Mesenchymal stem cell (in vitro differentiated cells and primary cell): ENCODE measurements around the gene ZNF567. TPM values are rescaled to one million over a fixed set of nuclear protein-coding genes. Genes with fewer than 3 reads are reported as not detected.

ENCODE experiments used
- DNase-seq: peaks from one replicate; pipeline ENCODE4 v3.0.0-alpha.2; 2013
- H2AFZ ChIP-seq: one replicate; pipeline ENCODE4 v1.6.1; 2013; ENCODE audit warnings: low read depth, mild to moderate bottlenecking, control low read depth, inconsistent platforms, low read length, moderate library complexity
- H2AK5ac ChIP-seq: 2 replicates; pipeline ENCODE4 v1.6.1; 2013; ENCODE audit warnings: low read length, moderate library complexity, mild to moderate bottlenecking, inconsistent platforms; ENCODE audit not compliant: severe bottlenecking
- H2BK120ac ChIP-seq: one replicate; pipeline ENCODE4 v1.6.1; 2013; ENCODE audit warnings: low read depth, mild to moderate bottlenecking, inconsistent platforms, low read length, moderate library complexity
- H2BK12ac ChIP-seq, 2 experiments: one replicate each; pipeline ENCODE4 v1.6.1; 2013; ENCODE audit warnings: inconsistent platforms in 2 of 2, low read length in 2 of 2, mild to moderate bottlenecking in 2 of 2, moderate library complexity in 2 of 2, control low read depth in 1 of 2
- H2BK15ac ChIP-seq: one replicate; pipeline ENCODE4 v1.6.1; 2013; ENCODE audit warnings: mild to moderate bottlenecking, low read depth, inconsistent platforms; ENCODE audit not compliant: poor library complexity, severe bottlenecking
- H2BK5ac ChIP-seq: 2 replicates; pipeline ENCODE4 v1.6.1; 2013; ENCODE audit warnings: low read depth, mild to moderate bottlenecking, low read length, control low read depth, inconsistent platforms; ENCODE audit not compliant: poor library complexity, severe bottlenecking
- H3K14ac ChIP-seq, 2 experiments: one replicate each; pipeline ENCODE4 v1.6.1; 2013; ENCODE audit warnings: inconsistent platforms in 2 of 2, low read length in 2 of 2, control low read depth in 1 of 2, mild to moderate bottlenecking in 1 of 2, moderate library complexity in 1 of 2
- H3K18ac ChIP-seq, 2 experiments: one replicate each; pipeline ENCODE4 v1.6.1; 2013; ENCODE audit warnings: inconsistent platforms in 2 of 2, low read length in 2 of 2, control low read depth in 1 of 2, low read depth in 1 of 2, mild to moderate bottlenecking in 1 of 2
- H3K23ac ChIP-seq, 2 experiments: one replicate each; pipeline ENCODE4 v1.6.1; 2013; ENCODE audit warnings: inconsistent platforms in 2 of 2, low read length in 2 of 2, mild to moderate bottlenecking in 2 of 2, moderate library complexity in 2 of 2, control low read depth in 1 of 2
- H3K27ac ChIP-seq: 2 replicates; pipeline ENCODE4 v1.5.1; 2013; ENCODE audit warnings: mild to moderate bottlenecking, moderate library complexity, low read length, control low read depth, inconsistent platforms; ENCODE audit not compliant: poor library complexity, severe bottlenecking
- H3K27me3 ChIP-seq, 2 experiments: 2 replicates each; pipeline versions ENCODE4 v1.6.1 to v1.7.0; 2013; ENCODE audit warnings: low read length in 2 of 2, mild to moderate bottlenecking in 2 of 2, moderate library complexity in 2 of 2, control low read depth in 1 of 2, inconsistent platforms in 1 of 2; ENCODE audit not compliant: control insufficient read depth in 1 of 2, insufficient read depth in 1 of 2
- H3K36me3 ChIP-seq, 2 experiments: 2 replicates each; pipeline versions ENCODE4 v1.6.1 to v1.7.0; 2013; ENCODE audit warnings: low read length in 2 of 2, control low read depth in 1 of 2, inconsistent platforms in 1 of 2, low read depth in 1 of 2, mild to moderate bottlenecking in 1 of 2; ENCODE audit not compliant: insufficient read depth in 2 of 2, control insufficient read depth in 1 of 2
- H3K4ac ChIP-seq, 2 experiments: one replicate each; pipeline ENCODE4 v1.6.1; 2013; ENCODE audit warnings: inconsistent platforms in 2 of 2, low read length in 2 of 2, mild to moderate bottlenecking in 2 of 2, moderate library complexity in 2 of 2, control low read depth in 1 of 2, low read depth in 1 of 2
- H3K4me1 ChIP-seq: 2 replicates; pipeline ENCODE4 v1.6.1; 2013; ENCODE audit warnings: low read depth, low read length, control low read depth; ENCODE audit not compliant: control insufficient read depth, insufficient read depth
- H3K4me2 ChIP-seq: 2 replicates; pipeline ENCODE4 v1.6.1; 2013; ENCODE audit warnings: low read length, mild to moderate bottlenecking, inconsistent platforms; ENCODE audit not compliant: poor library complexity, severe bottlenecking
- H3K4me3 ChIP-seq, 2 experiments: 2 replicates each; pipeline versions ENCODE4 v1.5.1 to v1.7.0; 2013; ENCODE audit warnings: low read length in 2 of 2, mild to moderate bottlenecking in 2 of 2, control low read depth in 1 of 2, low read depth in 1 of 2; ENCODE audit not compliant: insufficient read depth in 1 of 2
- H3K79me1 ChIP-seq: replicated peaks from 2 replicates; pipeline ENCODE4 v1.6.1; 2013; ENCODE audit warnings: mild to moderate bottlenecking, control low read depth, low read length, inconsistent platforms; ENCODE audit not compliant: poor library complexity, severe bottlenecking
- H3K9ac ChIP-seq: 2 replicates; pipeline ENCODE4 v1.7.0; 2013; ENCODE audit warnings: mild to moderate bottlenecking, low read length, moderate library complexity
- H3K9me3 ChIP-seq: 2 replicates; pipeline ENCODE4 v1.7.0; 2013; ENCODE audit warnings: mild to moderate bottlenecking, low read length; ENCODE audit not compliant: control insufficient read depth
- H4K8ac ChIP-seq: one replicate; pipeline ENCODE4 v1.6.1; 2013; ENCODE audit warnings: inconsistent platforms, mild to moderate bottlenecking, low read length, moderate library complexity
- H4K91ac ChIP-seq: one replicate; pipeline ENCODE4 v1.6.1; 2013; ENCODE audit warnings: mild to moderate bottlenecking, low read length, inconsistent platforms
- WGBS: methylation state at CpG from one replicate; pipeline ENCODE4 v1.1.7; 2013; ENCODE audit warnings: mixed read lengths; 5-methylcytosine and 5-hydroxymethylcytosine counted together
- polyA plus RNA-seq, 2 experiments: library from polyadenylated mRNA; stranded (reverse); fragments of 200-250 nt; gene quantifications; one replicate each; pipeline ENCODE4 v1.2.3, GENCODE V29; 2013

The ZNF567 gene
- 4.4 TPM for polyA plus RNA-seq (2013, experiment 1 of 2)
- 3.9 TPM for polyA plus RNA-seq (2013, experiment 2 of 2)

DNA sequence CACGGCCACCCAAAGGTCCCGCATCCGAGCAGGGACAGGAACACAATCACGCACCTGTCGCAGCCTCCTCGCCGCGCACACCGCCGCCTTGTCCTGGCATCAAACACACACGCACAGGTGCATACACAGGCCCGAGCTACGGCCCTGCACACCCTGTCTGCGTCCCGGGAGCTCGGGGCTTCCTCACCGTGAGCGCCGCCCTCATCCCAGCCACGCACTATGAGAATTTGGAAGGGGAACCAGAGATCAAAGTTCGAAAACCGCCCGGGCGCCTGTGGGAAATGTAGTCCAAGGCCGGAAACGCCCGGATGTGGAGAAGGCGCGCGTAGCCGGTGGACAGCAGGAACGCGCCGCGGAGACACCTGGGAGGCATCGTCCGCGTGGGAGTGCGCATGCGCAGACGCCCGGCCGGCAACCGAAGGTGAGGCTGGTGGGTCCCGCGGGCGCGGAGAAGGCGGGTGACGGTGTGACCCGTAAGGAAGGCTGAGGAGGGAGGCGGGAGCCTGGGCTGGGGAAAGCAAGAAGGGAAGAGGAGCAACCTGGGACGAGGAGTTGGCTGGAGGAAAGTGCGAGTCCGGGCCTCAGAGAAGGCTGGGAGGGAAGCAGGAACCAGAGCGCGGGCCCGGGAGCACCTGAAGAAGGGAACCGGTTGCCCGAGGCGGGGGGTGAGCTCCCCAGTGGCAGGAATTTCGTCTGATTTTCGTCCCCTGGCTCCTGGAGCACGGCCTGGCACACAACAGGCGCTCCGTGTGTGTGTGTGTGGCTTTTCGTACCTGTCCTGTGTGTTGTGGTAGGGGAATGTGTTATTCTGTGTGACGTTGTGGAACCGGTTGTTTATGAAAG, at the start of gene ZNF567:
Gene ZNF567, plus strand, starts transcription at position 399 of the 843 bp plus-strand sequence. CDS start 7,256 bp downstream, outside the sequence.
- H2AFZ ChIP-seq = peak within 1 kb of the TSS; percentile 100
- H3K4me1 ChIP-seq = peaks cover 4% of the 10 kb centered on the region
- H3K27ac ChIP-seq = no peak within 1 kb of the TSS
- H4K91ac ChIP-seq = peak within 1 kb of the TSS; percentile 65
- H3K4ac ChIP-seq = peak within 1 kb of the TSS; percentile 5 to 90
- H3K79me1 ChIP-seq = peaks cover 33% of the 10 kb centered on the region
- H3K9ac ChIP-seq = peak within 1 kb of the TSS; percentile 97
- H2AK5ac ChIP-seq = no peak within 1 kb of the TSS
- no peaks in the 10 kb centered on the region for H3K27me3 ChIP-seq
- H3K4me2 ChIP-seq = peak within 1 kb of the TSS; percentile 88
- WGBS = under 1% methylated on average over 68 of the region's 69 CpGs
- peak within 1 kb of the TSS; percentile 56 to 93 for H3K18ac ChIP-seq
- peak within 1 kb of the TSS in 1 of 2 experiments; percentile 99 for H3K23ac ChIP-seq
- no peak within 1 kb of the TSS for H2BK120ac ChIP-seq
- H2BK15ac ChIP-seq = peak within 1 kb of the TSS; percentile 30
- H2BK5ac ChIP-seq = no peak within 1 kb of the TSS
- H4K8ac ChIP-seq = peak within 1 kb of the TSS; percentile 96
- H2BK12ac ChIP-seq = peak within 1 kb of the TSS in 1 of 2 experiments; percentile 66
- peak; percentile 89 for DNase-seq
- H3K36me3 ChIP-seq = peaks cover 24 to 38% of the 10 kb centered on the region in 2 experiments
- H3K4me3 ChIP-seq = peak within 1 kb of the TSS; percentile 92 to 93
- H3K9me3 ChIP-seq = peaks cover 33% of the 10 kb centered on the region
- H3K14ac ChIP-seq = peak within 1 kb of the TSS in 1 of 2 experiments; percentile 98

DNA sequence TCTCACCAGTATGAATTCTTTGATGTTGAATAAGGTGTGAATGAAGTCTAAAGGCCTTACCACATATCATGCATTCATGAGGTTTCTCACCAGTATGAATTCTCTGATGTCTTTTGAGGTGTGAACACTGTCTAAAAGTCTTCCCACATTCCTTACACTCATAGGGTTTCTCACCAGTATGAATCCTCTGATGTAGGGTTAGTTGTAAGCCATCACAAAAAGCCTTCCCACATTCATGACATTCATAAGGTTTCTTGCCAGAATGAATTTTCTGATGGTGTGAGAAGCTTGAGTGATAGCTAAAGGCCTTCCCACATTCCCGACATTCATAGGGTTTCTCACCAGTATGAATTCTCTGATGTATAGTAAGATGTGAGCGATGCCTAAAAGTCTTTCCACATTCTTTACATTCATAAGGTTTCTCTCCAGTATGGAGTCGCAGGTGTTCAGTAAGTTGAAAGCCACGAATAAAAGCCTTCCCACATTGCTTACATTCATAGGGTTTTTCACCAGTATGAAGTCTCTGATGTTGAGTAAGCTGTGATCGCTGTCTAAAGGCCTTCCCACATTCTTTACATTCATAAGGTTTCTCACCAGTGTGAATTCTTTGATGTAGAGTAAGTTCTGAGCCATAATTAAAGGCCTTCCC, 48.4 kb upstream of the ZNF567 start:
- H3K27me3 ChIP-seq = no peaks in the 10 kb centered on the region
- H4K91ac ChIP-seq = no peak overlapping the region
- 100% methylated on average over 1 of the region's 5 CpGs for WGBS
- H3K4me2 ChIP-seq = no peak overlapping the region
- H3K14ac ChIP-seq = no peak overlapping the region
- no peak overlapping the region for H2BK5ac ChIP-seq
- no peak overlapping the region for H3K4ac ChIP-seq
- H2BK120ac ChIP-seq = no peak overlapping the region
- H3K79me1 ChIP-seq = no peaks in the 10 kb centered on the region
- no peak overlapping the region for H2AFZ ChIP-seq
- H2AK5ac ChIP-seq = no peak overlapping the region
- no peak overlapping the region for H3K18ac ChIP-seq
- no peak overlapping the region for H3K9ac ChIP-seq
- H4K8ac ChIP-seq = no peak overlapping the region
- no peak overlapping the region for H3K23ac ChIP-seq
- H3K36me3 ChIP-seq = peaks cover 14 to 45% of the 10 kb centered on the region in 2 experiments
- H2BK15ac ChIP-seq = no peak overlapping the region
- no peak overlapping the region for H2BK12ac ChIP-seq
- peak overlapping the region in 1 of 2 experiments; percentile 45 for H3K4me3 ChIP-seq
- peaks cover 92% of the 10 kb centered on the region for H3K9me3 ChIP-seq
- no peak overlapping the region for H3K27ac ChIP-seq
- H3K4me1 ChIP-seq = no peaks in the 10 kb centered on the region
- DNase-seq = peak; percentile 16

DNA sequence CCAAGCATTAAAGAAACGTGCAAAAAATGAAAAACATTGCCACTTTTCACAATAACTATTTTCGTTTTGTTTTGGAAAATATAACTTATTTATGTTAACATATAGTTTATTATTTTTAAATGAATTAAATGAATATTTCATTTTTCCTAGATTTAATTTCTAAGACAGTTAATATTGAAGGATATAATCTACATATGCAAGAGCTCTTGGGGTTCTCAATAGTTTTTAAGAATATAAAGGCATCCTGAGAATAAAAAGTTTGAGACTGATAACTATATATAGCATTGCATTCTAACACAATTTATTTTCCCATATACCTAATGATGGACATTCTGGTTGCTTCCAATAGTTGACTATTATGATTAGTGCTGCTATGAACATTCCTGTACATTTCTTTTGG, 40.7 kb upstream of the ZNF567 start:
- H2BK12ac ChIP-seq = no peak overlapping the region
- H2AFZ ChIP-seq = no peak overlapping the region
- no peak overlapping the region for H3K27ac ChIP-seq
- H2AK5ac ChIP-seq = no peak overlapping the region
- DNase-seq = no peak
- H3K18ac ChIP-seq = no peak overlapping the region
- H3K4ac ChIP-seq = no peak overlapping the region
- H3K4me1 ChIP-seq = no peaks in the 10 kb centered on the region
- H3K36me3 ChIP-seq = peaks cover 55 to 77% of the 10 kb centered on the region in 2 experiments
- H3K4me2 ChIP-seq = no peak overlapping the region
- H3K9ac ChIP-seq = no peak overlapping the region
- H3K23ac ChIP-seq = no peak overlapping the region
- no peak overlapping the region for H4K91ac ChIP-seq
- H3K4me3 ChIP-seq = peak overlapping the region in 1 of 2 experiments; percentile 59
- H2BK5ac ChIP-seq = no peak overlapping the region
- no peak overlapping the region for H2BK15ac ChIP-seq
- H3K79me1 ChIP-seq = no peaks in the 10 kb centered on the region
- H2BK120ac ChIP-seq = no peak overlapping the region
- H3K9me3 ChIP-seq = peaks cover 95% of the 10 kb centered on the region
- H3K14ac ChIP-seq = no peak overlapping the region
- WGBS = no CpG with 5 or more reads among the region's 2 CpGs
- no peaks in the 10 kb centered on the region for H3K27me3 ChIP-seq
- H4K8ac ChIP-seq = no peak overlapping the region

DNA sequence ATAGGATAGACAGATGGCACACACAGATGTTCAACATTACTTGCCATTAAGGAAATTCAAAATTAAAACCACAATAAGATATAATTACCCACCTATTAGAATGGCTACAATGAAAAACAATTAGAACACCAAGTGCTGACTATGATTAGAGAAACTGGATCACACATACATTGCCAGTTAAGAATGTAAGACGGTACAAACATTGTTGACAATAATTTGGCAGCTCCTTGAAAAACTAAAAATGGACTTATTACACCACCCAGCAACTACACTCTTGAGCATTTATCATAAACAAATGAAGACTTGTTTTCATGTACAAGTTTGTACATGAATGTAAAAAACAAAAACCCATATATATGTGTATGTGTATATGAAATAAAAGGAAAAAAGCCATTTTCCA, 34.5 kb upstream of the ZNF567 start:
- no peak for DNase-seq
- Histone ChIP-seq H2BK12ac (no peak overlapping the region), H3K4ac (no peak overlapping the region), H2BK15ac (no peak overlapping the region), H3K18ac (no peak overlapping the region), H2BK5ac (no peak overlapping the region), H3K36me3 (peaks cover 46 to 87% of the 10 kb centered on the region in 2 experiments), H4K8ac (no peak overlapping the region), H2AK5ac (no peak overlapping the region), H2BK120ac (no peak overlapping the region), H3K23ac (no peak overlapping the region), H4K91ac (no peak overlapping the region), H2AFZ (no peak overlapping the region), H3K9me3 (peaks cover 93% of the 10 kb centered on the region), H3K4me1 (no peaks in the 10 kb centered on the region), H3K14ac (no peak overlapping the region), H3K4me2 (no peak overlapping the region), H3K9ac (no peak overlapping the region), H3K4me3 (peak overlapping the region in 1 of 2 experiments; percentile 33), H3K79me1 (no peaks in the 10 kb centered on the region), H3K27me3 (no peaks in the 10 kb centered on the region), H3K27ac (no peak overlapping the region)
- 92% methylated on average over 1 of the region's 1 CpG for WGBS
